Nephron (organoid): ENCODE results near the gene RBM10.
A peak's percentile ranks its signal among the peaks of the same experiment; 100 is the strongest.

Experiments used
- H3K27ac Mint-ChIP-seq, 3 experiments: 2 replicates each; pipeline ENCODE4 v1.8.0; 2020; ENCODE audit warnings: mixed read lengths in 3 of 3, mild to moderate bottlenecking in 2 of 3, moderate library complexity in 1 of 3
- H3K27me3 Mint-ChIP-seq: 2 replicates; pipeline ENCODE4 v1.8.0; 2021; ENCODE audit warnings: low read depth, mild to moderate bottlenecking, moderate library complexity, mixed read lengths
- H3K36me3 Mint-ChIP-seq: 2 replicates; pipeline ENCODE4 v1.8.0; 2020; ENCODE audit warnings: low read depth, mixed read lengths
- H3K4me1 Mint-ChIP-seq: 2 replicates; pipeline ENCODE4 v1.8.0; 2020; ENCODE audit warnings: mixed read lengths
- H3K4me3 Mint-ChIP-seq, 3 experiments: 2 replicates each; pipeline ENCODE4 v1.8.0; 2020; ENCODE audit warnings: mild to moderate bottlenecking in 3 of 3, mixed read lengths in 3 of 3, moderate library complexity in 2 of 3
- H3K9me3 Mint-ChIP-seq: 2 replicates; pipeline ENCODE4 v1.8.0; 2020; ENCODE audit warnings: mixed read lengths
- TF ChIP-seq, protein P1 (sequence below), 3 experiments: fragments of 200-600 bp; sonication (generic); IDR thresholded peaks; one replicate each; pipeline ENCODE4 v1.5.0; 2021; ENCODE audit warnings: antibody characterized with exemption in 3 of 3; ENCODE audit not compliant: unreplicated experiment in 3 of 3

The RBM10 gene

DNA sequence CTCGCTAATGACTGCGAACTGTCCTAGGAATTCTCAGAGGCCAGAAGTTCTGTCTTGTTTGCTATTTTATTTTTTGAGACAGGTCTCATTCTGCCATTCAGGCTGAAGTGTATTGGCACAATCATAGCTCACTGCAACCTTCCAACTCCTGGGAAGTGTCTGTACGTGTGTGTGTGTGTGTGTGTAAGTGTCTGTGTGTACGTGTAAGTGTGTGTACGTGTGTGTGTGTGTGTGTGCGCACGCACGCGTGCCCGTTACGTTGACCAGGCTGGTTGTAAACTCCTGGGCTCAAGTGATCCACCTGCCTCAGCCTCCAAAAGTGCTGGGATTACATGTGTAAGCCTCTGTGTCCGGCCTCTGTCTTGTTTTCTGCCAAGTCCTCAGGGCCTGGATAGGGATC lies 63.1 kb downstream of the RBM10 start:
- H3K27me3 Mint-ChIP-seq: no peaks in the 10 kb centered on the region
- H3K4me3 Mint-ChIP-seq: no peak overlapping the region
- H3K4me1 Mint-ChIP-seq: no peaks in the 10 kb centered on the region
- no peak overlapping the region for H3K27ac Mint-ChIP-seq
- no peaks in the 10 kb centered on the region for H3K9me3 Mint-ChIP-seq
- H3K36me3 Mint-ChIP-seq: peaks cover 93% of the 10 kb centered on the region
- TF ChIP-seq, protein P1, sequence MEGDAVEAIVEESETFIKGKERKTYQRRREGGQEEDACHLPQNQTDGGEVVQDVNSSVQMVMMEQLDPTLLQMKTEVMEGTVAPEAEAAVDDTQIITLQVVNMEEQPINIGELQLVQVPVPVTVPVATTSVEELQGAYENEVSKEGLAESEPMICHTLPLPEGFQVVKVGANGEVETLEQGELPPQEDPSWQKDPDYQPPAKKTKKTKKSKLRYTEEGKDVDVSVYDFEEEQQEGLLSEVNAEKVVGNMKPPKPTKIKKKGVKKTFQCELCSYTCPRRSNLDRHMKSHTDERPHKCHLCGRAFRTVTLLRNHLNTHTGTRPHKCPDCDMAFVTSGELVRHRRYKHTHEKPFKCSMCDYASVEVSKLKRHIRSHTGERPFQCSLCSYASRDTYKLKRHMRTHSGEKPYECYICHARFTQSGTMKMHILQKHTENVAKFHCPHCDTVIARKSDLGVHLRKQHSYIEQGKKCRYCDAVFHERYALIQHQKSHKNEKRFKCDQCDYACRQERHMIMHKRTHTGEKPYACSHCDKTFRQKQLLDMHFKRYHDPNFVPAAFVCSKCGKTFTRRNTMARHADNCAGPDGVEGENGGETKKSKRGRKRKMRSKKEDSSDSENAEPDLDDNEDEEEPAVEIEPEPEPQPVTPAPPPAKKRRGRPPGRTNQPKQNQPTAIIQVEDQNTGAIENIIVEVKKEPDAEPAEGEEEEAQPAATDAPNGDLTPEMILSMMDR (IDR thresholded peaks at IDR 0.05; ENCODE audit: unreplicated experiment in 3 of 3): no peak

DNA sequence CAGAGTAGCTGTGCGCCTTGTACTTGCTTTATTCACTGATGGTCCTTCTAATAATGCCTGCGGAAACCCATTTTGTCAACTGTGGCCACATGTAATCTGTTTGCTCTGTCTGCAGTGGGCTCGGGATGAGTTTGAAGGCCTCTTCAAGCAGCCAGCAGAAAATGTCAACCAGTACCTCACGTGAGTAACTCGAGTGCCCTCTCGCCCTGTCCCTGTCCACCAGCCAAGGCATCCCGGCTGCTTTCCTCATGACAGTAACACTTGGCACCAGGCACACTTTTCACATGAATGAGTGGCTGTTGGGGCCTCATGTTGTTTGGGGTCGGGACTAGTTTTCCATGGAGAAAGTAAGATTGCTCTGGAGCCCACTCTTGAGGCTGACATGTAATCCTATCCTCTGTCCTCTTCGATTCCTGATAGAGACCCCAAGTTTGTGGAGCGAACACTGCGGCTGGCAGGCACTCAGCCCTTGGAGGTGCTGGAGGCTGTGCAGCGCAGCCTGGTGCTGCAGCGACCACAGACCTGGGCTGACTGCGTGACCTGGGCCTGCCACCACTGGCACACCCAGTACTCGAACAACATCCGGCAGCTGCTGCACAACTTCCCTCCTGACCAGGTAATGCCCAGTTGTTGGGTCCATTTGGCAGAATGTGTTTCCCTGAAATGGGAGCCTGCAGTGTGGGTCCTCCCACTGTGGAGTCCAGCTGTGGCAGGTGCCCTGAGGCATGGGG lies 64.7 kb downstream of the RBM10 start:
- H3K4me3 Mint-ChIP-seq: no peak overlapping the region
- H3K27me3 Mint-ChIP-seq: no peaks in the 10 kb centered on the region
- H3K4me1 Mint-ChIP-seq: no peaks in the 10 kb centered on the region
- no peak overlapping the region for H3K27ac Mint-ChIP-seq
- peaks cover 92% of the 10 kb centered on the region for H3K36me3 Mint-ChIP-seq
- no peaks in the 10 kb centered on the region for H3K9me3 Mint-ChIP-seq
- TF ChIP-seq, protein P1 (IDR thresholded peaks at IDR 0.05; ENCODE audit: unreplicated experiment in 3 of 3): no peak

DNA sequence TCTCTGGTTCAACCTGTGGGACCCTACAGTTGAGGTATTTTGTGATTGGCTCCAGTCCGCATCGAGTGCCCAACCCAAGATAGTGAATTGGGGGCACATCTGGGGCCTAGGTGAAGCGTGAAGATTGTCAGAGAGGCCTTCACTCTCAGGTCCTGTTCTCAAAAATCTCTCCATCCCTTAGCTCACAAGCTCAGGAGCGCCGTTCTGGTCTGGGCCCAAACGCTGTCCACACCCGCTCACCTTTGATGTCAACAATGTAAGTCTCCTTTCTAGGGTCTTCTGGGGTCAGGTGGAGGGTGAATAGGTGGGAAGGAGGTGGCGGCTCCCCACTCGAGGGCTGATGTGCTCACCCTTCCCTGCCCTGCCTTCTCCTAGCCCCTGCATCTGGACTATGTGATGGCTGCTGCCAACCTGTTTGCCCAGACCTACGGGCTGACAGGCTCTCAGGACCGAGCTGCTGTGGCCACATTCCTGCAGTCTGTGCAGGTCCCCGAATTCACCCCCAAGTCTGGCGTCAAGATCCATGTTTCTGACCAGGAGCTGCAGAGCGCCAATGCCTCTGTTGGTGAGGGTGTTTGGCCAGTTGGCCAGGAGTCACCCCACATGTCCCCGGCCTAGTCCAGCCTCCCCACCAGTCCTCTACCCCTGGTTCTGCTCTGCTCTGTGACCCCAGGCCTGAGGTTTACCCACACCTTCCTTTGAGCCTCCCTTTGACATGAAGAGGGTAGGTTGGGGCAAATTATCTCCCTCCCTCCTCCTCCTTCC lies 65.8 kb downstream of the RBM10 start:
- TF ChIP-seq, protein P1 (IDR thresholded peaks at IDR 0.05; ENCODE audit: unreplicated experiment in 3 of 3): no peak
- Mint-ChIP-seq H3K4me1 (no peaks in the 10 kb centered on the region), H3K9me3 (no peaks in the 10 kb centered on the region), H3K27me3 (no peaks in the 10 kb centered on the region), H3K4me3 (no peak overlapping the region), H3K36me3 (peaks cover 88% of the 10 kb centered on the region), H3K27ac (no peak overlapping the region)

DNA sequence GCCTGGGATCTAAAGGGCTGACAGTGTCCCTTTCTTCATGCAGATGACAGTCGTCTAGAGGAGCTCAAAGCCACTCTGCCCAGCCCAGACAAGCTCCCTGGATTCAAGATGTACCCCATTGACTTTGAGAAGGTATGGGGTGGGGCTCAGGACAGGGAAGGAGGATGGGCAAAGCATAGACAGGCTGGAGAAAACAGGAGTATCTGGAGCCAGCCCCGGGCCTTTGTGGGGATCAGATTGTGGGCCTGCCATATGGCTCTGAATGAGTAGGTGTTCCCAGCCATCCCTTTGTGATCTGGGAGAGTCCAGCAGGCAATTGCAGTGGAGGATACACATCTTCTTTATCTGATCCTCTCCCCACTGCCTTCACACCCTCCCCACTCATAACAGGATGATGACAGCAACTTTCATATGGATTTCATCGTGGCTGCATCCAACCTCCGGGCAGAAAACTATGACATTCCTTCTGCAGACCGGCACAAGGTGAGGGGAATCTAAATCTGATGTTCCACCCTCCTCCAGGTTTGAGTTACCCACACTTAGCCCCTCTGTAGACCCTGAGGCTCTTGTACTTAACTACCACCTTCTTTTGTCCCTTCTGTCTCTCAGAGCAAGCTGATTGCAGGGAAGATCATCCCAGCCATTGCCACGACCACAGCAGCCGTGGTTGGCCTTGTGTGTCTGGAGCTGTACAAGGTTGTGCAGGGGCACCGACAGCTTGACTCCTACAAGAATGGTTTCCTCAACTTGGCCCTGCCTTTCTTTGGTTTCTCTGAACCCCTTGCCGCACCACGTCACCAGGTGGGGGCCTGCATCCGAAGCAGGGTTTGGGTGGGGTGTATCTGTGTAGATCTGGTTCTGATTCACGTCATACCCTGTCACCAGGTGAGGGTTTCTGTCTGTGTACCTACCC lies 67.6 kb downstream of the RBM10 start:
- TF ChIP-seq, protein P1 (IDR thresholded peaks at IDR 0.05; ENCODE audit: unreplicated experiment in 3 of 3): no peak
- no peaks in the 10 kb centered on the region for H3K27me3 Mint-ChIP-seq
- H3K4me1 Mint-ChIP-seq: peaks cover 13% of the 10 kb centered on the region
- peaks cover 79% of the 10 kb centered on the region for H3K36me3 Mint-ChIP-seq
- H3K9me3 Mint-ChIP-seq: no peaks in the 10 kb centered on the region
- no peak overlapping the region for H3K4me3 Mint-ChIP-seq
- no peak overlapping the region for H3K27ac Mint-ChIP-seq

DNA sequence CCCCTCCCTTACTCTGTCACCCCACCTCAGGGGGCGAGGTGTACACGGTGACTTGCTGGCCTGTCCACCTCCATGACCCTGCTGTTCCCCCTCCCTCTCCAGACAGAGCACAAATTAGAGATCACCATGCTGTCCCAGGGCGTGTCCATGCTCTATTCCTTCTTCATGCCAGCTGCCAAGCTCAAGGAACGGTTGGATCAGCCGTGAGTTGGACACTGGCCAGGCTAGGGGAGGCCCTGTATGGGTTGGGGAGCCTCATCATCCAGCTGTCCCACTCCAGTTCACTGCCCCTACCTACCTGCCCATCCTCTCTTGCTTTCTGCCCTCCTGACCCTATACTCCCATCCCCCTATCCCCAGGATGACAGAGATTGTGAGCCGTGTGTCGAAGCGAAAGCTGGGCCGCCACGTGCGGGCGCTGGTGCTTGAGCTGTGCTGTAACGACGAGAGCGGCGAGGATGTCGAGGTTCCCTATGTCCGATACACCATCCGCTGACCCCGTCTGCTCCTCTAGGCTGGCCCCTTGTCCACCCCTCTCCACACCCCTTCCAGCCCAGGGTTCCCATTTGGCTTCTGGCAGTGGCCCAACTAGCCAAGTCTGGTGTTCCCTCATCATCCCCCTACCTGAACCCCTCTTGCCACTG lies 69.5 kb downstream of the RBM10 start:
- Mint-ChIP-seq H3K27me3 (no peaks in the 10 kb centered on the region), H3K4me3 (no peak overlapping the region), H3K27ac (peak overlapping the region in 1 of 3 experiments; percentile 45), H3K9me3 (no peaks in the 10 kb centered on the region), H3K4me1 (peaks cover 16% of the 10 kb centered on the region), H3K36me3 (peaks cover 63% of the 10 kb centered on the region)
- TF ChIP-seq, protein P1 (IDR thresholded peaks at IDR 0.05; ENCODE audit: unreplicated experiment in 3 of 3): no peak
